GM21515 (cell line): Measurements from ENCODE around the gene RASAL1.

Experiments
- ATAC-seq: cut with Tn5 transposase; IDR thresholded peaks from one replicate; pipeline ENCODE4 v1.9.1; 2021; ENCODE audit not compliant: unreplicated experiment

RASAL1 gene

GRCh38 chr12:113077057-113077858 is 58.3 kb downstream of the RASAL1 start:
- ATAC-seq: no peak

GRCh38 chr12:113075137-113075683 is 60.4 kb downstream of the RASAL1 start:
- ATAC-seq: peak; percentile 86

DNA sequence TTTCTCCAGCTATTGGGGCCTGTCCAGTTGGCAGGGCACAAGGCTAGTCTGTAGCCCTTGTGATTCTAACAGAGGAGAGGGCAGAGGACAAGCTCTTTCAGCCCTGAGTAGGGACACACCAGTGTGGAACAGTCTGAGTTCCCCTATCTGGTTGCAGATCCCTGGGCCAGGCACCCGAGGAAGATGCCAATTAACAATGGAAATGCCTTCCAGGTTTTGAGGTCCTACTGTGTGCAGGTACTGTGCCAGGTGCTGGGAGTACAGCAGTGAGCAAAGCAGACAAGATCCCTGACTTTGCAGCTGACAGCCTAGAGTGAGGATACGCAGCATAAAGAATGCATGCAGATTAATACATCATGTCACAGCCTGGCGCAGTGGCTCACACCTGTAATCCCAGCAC is 62.0 kb downstream of the RASAL1 start:
- ATAC-seq: no peak

DNA sequence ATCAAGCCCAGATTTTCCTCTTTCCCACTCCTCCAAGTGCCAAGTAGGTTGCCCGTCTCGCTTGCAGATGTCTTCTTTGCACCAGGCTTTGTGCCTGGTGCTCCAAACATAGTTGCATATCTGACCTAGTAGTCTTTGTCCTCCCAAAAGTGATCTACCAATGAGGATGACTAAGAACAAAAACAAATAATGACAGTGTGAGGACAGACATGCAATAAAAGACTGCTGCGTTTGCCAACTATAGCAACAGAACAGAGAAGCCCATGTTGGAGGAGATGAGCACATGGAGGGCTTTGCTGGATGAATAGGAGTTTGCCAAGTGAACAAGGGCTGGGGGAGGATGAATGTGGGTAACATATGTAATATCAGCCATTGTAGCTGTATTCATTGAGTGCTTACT is 63.4 kb downstream of the RASAL1 start:
- no peak for ATAC-seq

DNA sequence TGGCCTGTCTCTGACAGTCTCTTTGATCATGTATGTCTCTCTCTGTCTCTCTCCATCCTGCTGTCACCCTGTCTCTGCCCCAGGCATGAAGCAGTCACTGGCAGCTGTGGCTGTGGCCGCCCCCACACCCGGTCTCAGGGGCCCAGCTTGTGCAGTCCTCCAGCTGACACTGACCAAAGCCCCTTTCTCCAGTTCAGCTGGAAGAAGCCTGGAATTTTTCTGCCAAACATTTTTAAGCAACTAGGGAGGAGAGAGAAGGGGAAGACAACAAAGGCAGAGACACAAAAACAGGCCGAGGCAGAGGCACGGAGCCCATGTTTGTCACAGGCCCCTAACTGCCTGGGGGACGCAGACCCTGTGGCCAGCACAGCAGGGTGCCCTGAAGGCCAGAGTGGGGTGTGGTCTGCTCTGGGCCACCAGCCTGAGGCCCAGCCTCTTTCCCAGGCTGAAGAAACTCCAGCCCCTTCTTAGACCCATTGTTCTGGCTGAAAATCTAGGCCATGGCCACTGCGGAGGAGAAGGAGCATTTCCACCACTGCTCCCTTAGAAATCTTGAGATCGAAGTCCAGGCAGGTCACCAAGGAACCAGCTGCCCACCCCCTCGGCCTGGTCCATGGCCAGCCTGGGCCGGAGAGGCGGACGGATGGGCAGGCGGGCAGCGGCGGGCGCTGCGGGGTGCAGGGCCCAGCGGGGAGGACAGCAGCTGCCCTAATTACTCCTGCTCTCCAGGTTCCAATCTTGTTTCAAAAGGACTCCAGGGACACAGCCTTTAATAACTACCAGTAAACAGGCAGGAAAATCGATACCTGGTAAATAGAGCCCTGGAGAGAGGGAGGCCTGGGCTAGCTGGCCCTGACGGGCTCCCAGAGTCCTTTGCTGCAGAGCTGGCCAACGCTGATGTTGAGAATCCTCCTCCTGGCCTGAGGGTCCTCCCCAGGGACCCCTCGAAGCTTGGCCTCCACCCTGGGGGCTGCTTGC is 64.1 kb downstream of the RASAL1 start:
- ATAC-seq: no peak

DNA sequence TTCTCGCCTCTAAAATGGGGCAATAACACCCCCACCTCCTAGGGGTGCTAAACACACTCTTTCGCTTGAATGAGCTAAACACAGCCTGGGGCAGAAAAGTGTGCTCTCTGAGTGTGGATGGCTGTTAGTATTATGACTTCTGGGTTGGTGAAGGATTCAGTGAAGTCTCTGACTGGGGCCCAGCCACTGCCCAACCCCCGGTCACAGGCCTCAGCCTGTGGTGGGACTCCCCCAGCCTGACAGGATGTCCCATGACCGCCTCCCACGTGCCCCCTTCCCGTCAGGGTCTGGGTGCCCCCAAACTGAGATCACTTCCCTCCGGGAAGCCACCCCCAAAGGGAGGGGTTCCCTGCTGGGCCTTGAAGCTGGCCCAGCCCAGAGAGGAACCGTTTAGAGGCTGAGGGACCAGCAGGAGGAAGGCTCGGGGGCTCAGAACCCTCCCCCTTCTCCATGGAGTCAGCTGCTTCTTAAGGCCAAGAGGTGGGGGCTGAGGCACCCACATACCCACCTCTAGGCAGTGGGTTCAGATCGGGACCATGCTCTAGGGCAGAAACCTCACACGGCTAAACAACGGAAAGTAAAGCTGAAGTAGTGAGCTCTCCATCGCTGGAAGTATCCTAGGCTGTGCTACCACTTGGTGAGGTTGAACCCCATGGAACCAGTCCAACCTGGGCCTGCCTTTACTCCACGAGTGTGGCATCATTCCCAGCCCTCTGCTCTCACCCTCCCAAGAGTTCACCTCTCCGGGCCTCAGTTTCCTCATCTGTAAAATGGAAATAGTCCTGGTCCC is 65.2 kb downstream of the RASAL1 start:
- ATAC-seq: no peak

DNA sequence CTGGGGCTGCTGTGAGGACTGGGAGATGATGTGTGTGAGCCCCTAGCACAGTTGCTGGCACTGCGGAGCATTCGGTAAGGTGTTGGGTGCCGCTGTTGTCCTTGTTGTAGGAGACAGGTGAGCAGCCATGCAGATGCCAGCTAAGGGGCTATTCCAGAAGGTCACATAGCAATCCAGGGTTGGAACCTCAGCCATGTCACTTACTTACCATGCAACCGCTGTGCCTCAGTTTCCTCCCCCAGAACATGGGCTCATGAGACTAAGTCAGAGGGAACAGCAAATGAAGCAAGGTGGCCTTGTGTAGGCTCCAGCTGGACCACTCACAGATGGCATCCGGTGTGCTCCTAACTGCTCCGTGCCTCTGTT is 65.8 kb downstream of the RASAL1 start:
- no peak for ATAC-seq

- no peak for ATAC-seq
These were observed 66.4 kb downstream of the RASAL1 start for GRCh38 chr12:113069149-113069548.

DNA sequence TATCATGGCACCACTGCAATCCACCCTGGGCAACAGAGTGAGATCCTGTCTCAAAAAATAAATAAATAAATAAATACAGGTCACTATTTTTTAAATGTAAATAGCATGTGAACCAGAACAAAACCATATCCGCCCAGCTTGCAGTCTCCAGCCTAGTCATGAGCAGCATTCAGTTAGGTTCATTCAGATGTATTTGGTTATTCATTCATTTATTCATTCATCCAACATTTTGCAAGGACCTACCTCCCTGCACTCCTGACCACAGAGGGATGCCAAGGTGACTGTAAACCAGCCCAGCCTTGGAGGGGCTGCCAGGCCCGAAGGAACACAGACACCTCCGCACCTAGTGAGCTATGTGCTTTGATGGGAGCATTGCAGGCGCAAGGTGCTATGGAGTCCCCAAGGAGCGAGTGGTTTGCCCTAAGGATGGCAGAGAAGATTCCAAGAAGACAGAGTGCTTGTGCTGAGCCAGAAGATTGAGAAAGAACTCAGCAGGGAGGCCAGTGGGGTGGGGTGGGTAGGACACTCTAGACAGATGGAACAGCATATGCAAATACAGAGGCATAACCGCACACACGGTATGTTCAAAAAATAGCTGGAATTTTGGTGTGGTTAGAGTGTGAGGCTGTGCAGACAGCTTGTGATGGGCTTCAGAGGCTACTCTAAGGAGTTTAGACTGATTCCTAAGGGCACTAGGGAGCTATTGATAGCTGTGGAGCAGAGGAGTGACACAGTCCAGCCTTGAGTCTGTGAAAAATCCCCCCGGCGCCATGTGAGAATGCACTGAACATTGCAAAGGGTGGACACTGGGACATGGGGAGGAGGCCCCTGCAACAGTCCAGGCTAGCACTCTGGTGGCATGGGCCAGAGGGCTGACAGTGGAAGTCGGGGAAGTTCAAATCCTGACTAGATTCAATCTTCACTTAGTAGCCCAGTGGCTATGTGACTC is 67.3 kb downstream of the RASAL1 start:
- ATAC-seq: no peak

GRCh38 chr12:113066813-113067400 is 68.7 kb downstream of the RASAL1 start:
- ATAC-seq: no peak

GRCh38 chr12:113065126-113066007 is 70.2 kb downstream of the RASAL1 start:
- no peak for ATAC-seq

GRCh38 chr12:113064395-113065125 is 71.0 kb downstream of the RASAL1 start:
- no peak for ATAC-seq

DNA sequence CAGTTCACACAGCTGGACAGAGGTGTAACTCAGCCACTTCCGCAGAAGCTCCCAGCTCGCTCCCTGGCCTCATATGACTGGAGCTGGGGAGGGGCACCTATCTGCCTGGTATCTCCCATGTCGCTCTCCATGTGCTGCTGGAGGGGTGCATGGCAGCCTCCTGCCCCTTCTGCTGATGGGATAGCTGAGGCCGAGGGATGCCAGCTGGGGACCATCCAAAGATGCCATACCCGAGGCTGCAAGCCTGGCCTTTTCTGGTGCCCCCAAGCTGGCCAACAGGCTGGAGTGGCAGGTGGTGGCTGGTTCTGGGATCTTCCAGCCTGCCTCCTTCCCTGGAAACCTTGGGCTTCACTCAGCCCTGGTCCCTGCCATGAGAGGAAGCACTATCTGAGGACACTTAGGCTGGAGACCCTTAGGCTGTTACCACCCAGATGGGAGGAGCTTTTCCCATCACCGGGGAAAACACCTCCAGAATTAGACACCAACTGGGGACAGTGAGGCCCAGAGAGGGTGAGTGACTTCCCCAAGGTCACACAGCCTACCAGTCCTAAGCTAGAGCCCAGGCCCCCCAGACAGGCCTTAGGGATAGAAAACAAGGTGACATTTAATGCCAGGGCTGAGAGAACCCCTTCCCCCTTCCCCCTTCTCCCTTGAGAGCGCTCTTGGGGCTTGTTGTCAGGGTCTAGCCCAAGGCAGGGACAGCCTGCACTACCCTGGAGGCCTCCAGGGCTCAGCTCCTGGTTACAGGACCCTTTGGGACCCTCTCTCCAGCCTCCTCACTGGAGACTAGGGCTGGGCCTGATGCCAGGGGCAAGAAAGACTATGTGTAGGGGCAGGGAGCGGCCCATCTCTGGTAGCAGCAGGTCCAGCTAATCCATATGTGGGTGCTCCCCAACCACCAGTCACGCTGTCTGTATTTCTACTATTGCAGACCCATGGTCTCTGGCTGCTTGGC is 71.9 kb downstream of the RASAL1 start:
- ATAC-seq: no peak

- ATAC-seq: no peak
These were observed 72.8 kb downstream of the RASAL1 start for GRCh38 chr12:113062502-113063395.

- no peak for ATAC-seq
These were observed 74.4 kb downstream of the RASAL1 start for GRCh38 chr12:113061061-113061694.
